Keratinocyte (primary cell): ENCODE measurements around the gene PTGES. TPM values are rescaled to one million over a fixed set of nuclear protein-coding genes. Genes with fewer than 3 reads are reported as not detected.
"Not testable (repeated sequence)": the region's sequence is repeated elsewhere in the genome, so short reads cannot be mapped to it uniquely, and the experiment has no call there.

Source experiments
- DNase-seq: peaks from one replicate; pipeline ENCODE4 v3.0.0-alpha.2; 2011; ENCODE audit warnings: low read depth, missing footprints, low spot score
- FAIRE-seq: peaks from 2 replicates; lab custom pipeline; 2011; peaks lifted over from hg19 to GRCh38; lab: Jason Lieb, UNC
- H2AFZ ChIP-seq: 2 replicates; pipeline ENCODE4 v1.6.0; 2012; ENCODE audit warnings: low read length, control low read depth, inconsistent platforms; ENCODE audit not compliant: control insufficient read depth
- H3K27ac ChIP-seq: 2 replicates; pipeline ENCODE4 v1.5.1; 2011; ENCODE audit warnings: low read length; ENCODE audit not compliant: control insufficient read depth, insufficient read depth
- H3K27me3 ChIP-seq: 3 replicates; pipeline ENCODE4 v1.6.0; 2011; ENCODE audit warnings: low read length; ENCODE audit not compliant: control insufficient read depth, insufficient read depth; ENCODE audit errors: extremely low read depth
- H3K36me3 ChIP-seq, 2 experiments: 2 replicates in 1 of 2; 3 replicates in 1 of 2; pipeline ENCODE4 v1.5.1; 2011; ENCODE audit warnings: low read length in 2 of 2, mild to moderate bottlenecking in 1 of 2; ENCODE audit not compliant: control insufficient read depth in 2 of 2, insufficient read depth in 2 of 2; ENCODE audit errors: extremely low read depth in 1 of 2
- H3K4me1 ChIP-seq: 3 replicates; pipeline ENCODE4 v1.5.1; 2011; ENCODE audit warnings: low read length; ENCODE audit not compliant: control insufficient read depth, insufficient read depth; ENCODE audit errors: extremely low read depth
- H3K4me2 ChIP-seq: 3 replicates; pipeline ENCODE4 v1.6.0; 2011; ENCODE audit warnings: low read depth, low read length; ENCODE audit not compliant: control insufficient read depth, insufficient read depth; ENCODE audit errors: extremely low read depth
- H3K4me3 ChIP-seq, 3 experiments: fragments of 200-600 bp in 1 of 3; sonication (generic) in 1 of 3; 2 replicates in 2 of 3; 3 replicates in 1 of 3; pipeline ENCODE4 v1.5.1; 2011 to 2016; ENCODE audit warnings: low read length in 3 of 3, mild to moderate bottlenecking in 3 of 3, control low read depth in 2 of 3, inconsistent platforms in 1 of 3, low read depth in 1 of 3, mixed read lengths in 1 of 3, mixed run types in 1 of 3, moderate library complexity in 1 of 3; ENCODE audit not compliant: control insufficient read depth in 2 of 3, insufficient read depth in 2 of 3; ENCODE audit errors: extremely low read depth in 1 of 3
- H3K79me2 ChIP-seq: 2 replicates; pipeline ENCODE4 v1.6.0; 2012; ENCODE audit warnings: low read length; ENCODE audit not compliant: control insufficient read depth, insufficient read depth
- H3K9ac ChIP-seq: 3 replicates; pipeline ENCODE4 v1.6.0; 2011; ENCODE audit warnings: low read length; ENCODE audit not compliant: control insufficient read depth, insufficient read depth; ENCODE audit errors: extremely low read depth
- H3K9me1 ChIP-seq: 3 replicates; pipeline ENCODE4 v1.6.0; 2011; ENCODE audit warnings: low read length; ENCODE audit not compliant: control insufficient read depth, insufficient read depth; ENCODE audit errors: extremely low read depth
- H3K9me3 ChIP-seq: 2 replicates; pipeline ENCODE4 v1.5.1; 2012; ENCODE audit warnings: low read depth, low read length; ENCODE audit not compliant: control insufficient read depth
- H4K20me1 ChIP-seq: 3 replicates; pipeline ENCODE4 v1.6.0; 2011; ENCODE audit warnings: low read length; ENCODE audit not compliant: control insufficient read depth, insufficient read depth; ENCODE audit errors: extremely low read depth
- EZH2 ChIP-seq: IDR thresholded peaks from one replicate; pipeline ENCODE4 v1.6.1; 2012; ENCODE audit warnings: inconsistent platforms, mild to moderate bottlenecking, low read length, moderate library complexity
- dilution Hi-C: fragments of 300-500 bp; cut with MboI; formaldehyde crosslinking; loops from one replicate; pipeline ENCODE4 v1.7.0; 2020; ENCODE audit warnings: low sequenced_read_pairs; ENCODE audit not compliant: extremely low pct_ligation_motif_present
- polyA plus RNA-seq, 5 experiments: library from polyadenylated mRNA; depleted of rRNA in 3 of 5; stranded (reverse) in 3 of 5; stranded (forward) in 1 of 5; unstranded in 1 of 5; fragments of >200 nt; gene quantifications; 1 replicate in 1 of 5; 2 replicates in 3 of 5; 3 replicates in 1 of 5; pipeline versions ENCODE4 v1.2.1 to v1.2.3, GENCODE V29; 2011 to 2012; ENCODE audit warnings: missing spikeins in 2 of 5, low read depth in 1 of 5, low replicate concordance in 1 of 5
- TF ChIP-seq, protein P1 (sequence below), 3 experiments: IDR thresholded peaks in 1 of 3; conservative IDR thresholded peaks in 1 of 3; optimal IDR thresholded peaks in 1 of 3; 2 replicates in 2 of 3; 3 replicates in 1 of 3; pipeline versions ENCODE3 to v1.5.1; 2011; ENCODE audit warnings: low read length in 3 of 3, mild to moderate bottlenecking in 3 of 3, moderate library complexity in 2 of 3, control low read depth in 1 of 3, inconsistent platforms in 1 of 3; ENCODE audit not compliant: insufficient read depth in 2 of 3; ENCODE audit errors: extremely low read depth in 1 of 3

PTGES gene
- polyA plus RNA-seq, 1 donor (not counting 4 experiments of a cell fraction or from before 2014, with no cell fraction given) = 19.7 TPM

DNA sequence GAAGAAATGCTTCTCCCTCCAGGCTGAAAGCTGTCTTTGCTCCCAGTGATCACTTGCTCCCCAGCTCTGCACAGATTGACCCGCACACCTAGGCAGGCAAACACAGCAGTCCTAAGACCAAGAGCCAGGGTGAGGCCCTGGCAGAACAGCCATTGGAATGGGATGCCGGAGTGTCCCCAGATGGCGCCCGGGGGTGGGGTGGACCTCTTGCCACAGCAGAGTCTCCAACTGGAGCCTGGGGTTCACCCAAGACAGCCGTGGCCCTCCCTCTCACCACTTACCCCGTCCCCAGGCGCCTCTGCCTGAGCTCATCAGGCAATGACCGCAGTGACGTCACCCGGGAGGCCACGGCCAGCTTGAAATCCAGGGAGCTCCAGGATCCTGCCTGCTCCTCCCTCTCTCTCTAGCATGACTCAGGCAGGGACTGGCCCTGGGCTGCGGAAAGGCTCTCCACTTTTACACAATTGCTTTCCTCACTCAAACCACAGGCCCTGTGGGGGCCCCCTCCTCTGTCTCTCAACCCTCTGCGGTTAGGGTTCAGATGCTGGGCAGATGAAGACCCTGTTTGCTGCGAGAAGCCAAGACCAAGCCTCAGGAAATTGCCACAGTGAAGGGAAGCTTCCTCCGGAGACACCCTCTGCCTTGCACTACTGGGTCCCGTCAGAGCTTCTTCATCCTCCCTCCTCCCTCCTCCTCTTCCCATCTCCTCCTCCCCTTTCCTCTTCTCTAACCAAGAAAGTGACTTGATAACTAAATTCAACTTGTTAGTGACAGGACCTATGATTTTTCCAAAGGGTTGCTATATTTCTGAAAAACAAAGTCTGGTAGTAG is 24.3 kb upstream of the PTGES start:
- peaks cover 9% of the 10 kb centered on the region for H3K27me3 ChIP-seq
- H3K4me3 ChIP-seq = no peak overlapping the region

DNA sequence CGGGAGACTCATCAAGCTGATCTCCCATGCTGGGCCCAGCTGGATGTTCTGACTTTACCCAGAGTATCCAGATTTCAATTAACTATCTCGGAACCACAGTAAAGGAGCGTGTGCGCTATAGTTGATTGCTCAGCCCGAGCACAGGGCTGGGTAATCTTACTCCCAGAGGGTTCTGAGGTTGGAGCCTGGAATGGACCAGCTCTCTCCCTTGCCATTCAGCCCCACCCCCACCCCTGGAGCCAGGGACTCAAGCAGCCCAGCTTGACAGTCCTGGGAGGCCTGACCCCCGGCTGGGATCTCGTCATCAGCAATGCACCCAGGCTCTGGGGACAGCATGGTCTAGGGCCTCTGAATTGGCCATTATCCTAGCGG is 23.7 kb upstream of the PTGES start:
- DNase-seq (no peak), FAIRE-seq (no peak)
- H2AFZ ChIP-seq = no peak overlapping the region
- TF ChIP-seq, protein P1, sequence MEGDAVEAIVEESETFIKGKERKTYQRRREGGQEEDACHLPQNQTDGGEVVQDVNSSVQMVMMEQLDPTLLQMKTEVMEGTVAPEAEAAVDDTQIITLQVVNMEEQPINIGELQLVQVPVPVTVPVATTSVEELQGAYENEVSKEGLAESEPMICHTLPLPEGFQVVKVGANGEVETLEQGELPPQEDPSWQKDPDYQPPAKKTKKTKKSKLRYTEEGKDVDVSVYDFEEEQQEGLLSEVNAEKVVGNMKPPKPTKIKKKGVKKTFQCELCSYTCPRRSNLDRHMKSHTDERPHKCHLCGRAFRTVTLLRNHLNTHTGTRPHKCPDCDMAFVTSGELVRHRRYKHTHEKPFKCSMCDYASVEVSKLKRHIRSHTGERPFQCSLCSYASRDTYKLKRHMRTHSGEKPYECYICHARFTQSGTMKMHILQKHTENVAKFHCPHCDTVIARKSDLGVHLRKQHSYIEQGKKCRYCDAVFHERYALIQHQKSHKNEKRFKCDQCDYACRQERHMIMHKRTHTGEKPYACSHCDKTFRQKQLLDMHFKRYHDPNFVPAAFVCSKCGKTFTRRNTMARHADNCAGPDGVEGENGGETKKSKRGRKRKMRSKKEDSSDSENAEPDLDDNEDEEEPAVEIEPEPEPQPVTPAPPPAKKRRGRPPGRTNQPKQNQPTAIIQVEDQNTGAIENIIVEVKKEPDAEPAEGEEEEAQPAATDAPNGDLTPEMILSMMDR (optimal IDR thresholded peaks at IDR 0.05 in 1 of 3, IDR thresholded peaks at IDR 0.05 in 1 of 3, conservative IDR thresholded peaks at IDR 0.05 in 1 of 3; ENCODE audit: extremely low read depth in 1 of 3, insufficient read depth in 2 of 3, low read length in 3 of 3) = no peak
- no peak for TF ChIP-seq EZH2
- no peak overlapping the region for H3K4me3 ChIP-seq
- peaks cover 28% of the 10 kb centered on the region for H3K4me1 ChIP-seq
- peak overlapping the region; percentile 45 for H3K4me2 ChIP-seq
- H3K9me1 ChIP-seq = no peaks in the 10 kb centered on the region
- dilution Hi-C loops = no loop called here
- H3K36me3 ChIP-seq = no peaks in the 10 kb centered on the region
- H3K79me2 ChIP-seq = no peaks in the 10 kb centered on the region
- peak overlapping the region; percentile 40 for H3K27ac ChIP-seq
- peak overlapping the region; percentile 33 for H3K9ac ChIP-seq
- H4K20me1 ChIP-seq = peaks cover 2% of the 10 kb centered on the region
- peaks cover 9% of the 10 kb centered on the region for H3K27me3 ChIP-seq
- no peaks in the 10 kb centered on the region for H3K9me3 ChIP-seq

More for the DNA sequence above, 24.3 kb upstream of the PTGES start:
- FAIRE-seq (no peak), DNase-seq (peak; percentile 96)
- Histone ChIP-seq H4K20me1 (peaks cover 2% of the 10 kb centered on the region), H3K79me2 (no peaks in the 10 kb centered on the region), H3K9me1 (no peaks in the 10 kb centered on the region), H3K36me3 (no peaks in the 10 kb centered on the region), H3K4me1 (peaks cover 28% of the 10 kb centered on the region), H3K27ac (peak overlapping the region; percentile 47), H2AFZ (no peak overlapping the region), H3K9me3 (no peaks in the 10 kb centered on the region), H3K9ac (peak overlapping the region; percentile 33), H3K4me2 (peak overlapping the region; percentile 45)
- no peak for TF ChIP-seq EZH2
- TF ChIP-seq, protein P1 (optimal IDR thresholded peaks at IDR 0.05 in 1 of 3, IDR thresholded peaks at IDR 0.05 in 1 of 3, conservative IDR thresholded peaks at IDR 0.05 in 1 of 3; ENCODE audit: extremely low read depth in 1 of 3, insufficient read depth in 2 of 3, low read length in 3 of 3) = no peak
- dilution Hi-C loops = no loop called here

DNA sequence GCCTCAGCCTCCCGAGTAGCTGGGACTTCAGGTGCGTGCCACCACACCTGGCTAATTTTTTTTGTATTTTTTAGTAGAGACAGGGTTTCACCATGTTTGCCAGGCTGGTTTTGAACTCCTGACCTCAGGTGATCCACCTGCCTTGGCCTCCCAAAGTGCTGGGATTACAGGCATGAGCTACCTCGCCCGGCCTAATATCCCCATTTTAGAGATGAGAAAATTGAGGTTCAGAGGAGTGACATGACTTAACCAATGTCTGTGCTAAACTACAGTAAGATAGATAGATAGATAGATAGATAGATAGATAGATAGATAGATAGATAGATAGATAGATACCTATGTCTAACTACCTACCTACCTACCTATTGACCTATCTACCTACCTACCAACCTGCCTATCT is 23.3 kb upstream of the PTGES start:
- H3K4me3 ChIP-seq, DNase-seq, dilution Hi-C loops, FAIRE-seq, H2AFZ ChIP-seq, H3K9me3 ChIP-seq, H4K20me1 ChIP-seq, H3K79me2 ChIP-seq, H3K27ac ChIP-seq, H3K4me2 ChIP-seq, H3K9ac ChIP-seq, H3K9me1 ChIP-seq, H3K27me3 ChIP-seq, H3K36me3 ChIP-seq: not testable (repeated sequence)
- peaks cover 28% of the 10 kb centered on the region for H3K4me1 ChIP-seq
